ENCODE results near the gene GPSM1. TPM values are rescaled to one million over a fixed set of nuclear protein-coding genes. Genes with fewer than 3 reads are reported as not detected.

The GPSM1 gene
- total and polyA plus RNA-seq, 8 donors: 3.5 to 17.4 (median 12.1) TPM

GRCh38 chr9:136359774-136360718 is 32.7 kb downstream of the GPSM1 start:
- no peaks in the 10 kb centered on the region for H3K9me3 ChIP-seq
- peaks cover 2 to 45% (median 35%) of the 10 kb centered on the region in 4 donors for H3K36me3 ChIP-seq
- no peak for DNase-seq
- H3K4me3 ChIP-seq: no peak overlapping the region
- intact Hi-C loops (cut with DNase I; ENCODE audit: low total_unique reads): no loop called here
- TF ChIP-seq POLR2A (IDR thresholded peaks at IDR 0.05) (no peak), POLR2AphosphoS5 (IDR thresholded peaks at IDR 0.05) (no peak), EP300 (IDR thresholded peaks at IDR 0.05) (no peak), CTCF (IDR thresholded peaks at IDR 0.05) (no peak)
- H3K27ac ChIP-seq: peak overlapping the region in 3 of 5 donors; percentile 90 to 99 (median 94)
- peaks cover 21 to 43% (median 38%) of the 10 kb centered on the region in 4 donors for H3K4me1 ChIP-seq
- 85 to 94% (median 89%) methylated on average over 8 to 38 of the region's 38 CpGs for WGBS, 5 donors
- H3K27me3 ChIP-seq: peaks cover 0 to 8% (median 0%) of the 10 kb centered on the region in 3 donors

GRCh38 chr9:136361047-136361753 is 33.9 kb downstream of the GPSM1 start:
- no peak for TF ChIP-seq POLR2A (IDR thresholded peaks at IDR 0.05)
- TF ChIP-seq CTCF (IDR thresholded peaks at IDR 0.05): no peak
- no peak for TF ChIP-seq POLR2AphosphoS5 (IDR thresholded peaks at IDR 0.05)
- no peak for TF ChIP-seq EP300 (IDR thresholded peaks at IDR 0.05)
- H3K27ac ChIP-seq: peak overlapping the region in 4 of 5 donors; percentile 86 to 99 (median 92)
- peaks cover 0 to 8% (median 0%) of the 10 kb centered on the region in 3 donors for H3K27me3 ChIP-seq
- intact Hi-C loops (cut with DNase I; ENCODE audit: low total_unique reads): no loop called here
- H3K36me3 ChIP-seq: peaks cover 2 to 39% (median 32%) of the 10 kb centered on the region in 4 donors
- peaks cover 21 to 42% (median 32%) of the 10 kb centered on the region in 4 donors for H3K4me1 ChIP-seq
- peak in 1 of 2 donors; percentile 52 for DNase-seq
- 68 to 80% (median 75%) methylated on average over 29 to 43 of the region's 43 CpGs for WGBS, 5 donors
- H3K4me3 ChIP-seq: no peak overlapping the region
- H3K9me3 ChIP-seq: no peaks in the 10 kb centered on the region

GRCh38 chr9:136361754-136362449 is 34.6 kb downstream of the GPSM1 start:
- Histone ChIP-seq H3K4me1 (peaks cover 21 to 43% (median 32%) of the 10 kb centered on the region in 4 donors), H3K9me3 (no peaks in the 10 kb centered on the region), H3K4me3 (no peak overlapping the region), H3K27ac (peak overlapping the region; percentile 20 to 99 (median 90)), H3K36me3 (peaks cover 2 to 32% (median 26%) of the 10 kb centered on the region in 4 donors), H3K27me3 (peaks cover 0 to 8% (median 0%) of the 10 kb centered on the region in 3 donors)
- TF ChIP-seq POLR2A (IDR thresholded peaks at IDR 0.05) (no peak), EP300 (IDR thresholded peaks at IDR 0.05) (no peak), CTCF (IDR thresholded peaks at IDR 0.05) (no peak), POLR2AphosphoS5 (IDR thresholded peaks at IDR 0.05) (no peak)
- DNase-seq: peak in 1 of 2 donors; percentile 65
- 67 to 85% (median 83%) methylated on average over 8 to 26 of the region's 26 CpGs for WGBS, 5 donors
- intact Hi-C loops (cut with DNase I; ENCODE audit: low total_unique reads): no loop called here

- Histone ChIP-seq H3K27ac (peak overlapping the region; percentile 20 to 99 (median 90)), H3K4me3 (peak overlapping the region in 1 of 4 donors; percentile 71), H3K4me1 (peaks cover 21 to 43% (median 32%) of the 10 kb centered on the region in 4 donors), H3K27me3 (peaks cover 0 to 8% (median 0%) of the 10 kb centered on the region in 3 donors), H3K36me3 (peaks cover 2 to 26% (median 21%) of the 10 kb centered on the region in 4 donors), H3K9me3 (no peaks in the 10 kb centered on the region)
- peak in 1 of 2 donors; percentile 57 for DNase-seq
- intact Hi-C loops (cut with DNase I; ENCODE audit: low total_unique reads): no loop called here
- no peak for TF ChIP-seq CTCF (IDR thresholded peaks at IDR 0.05)
- no peak for TF ChIP-seq EP300 (IDR thresholded peaks at IDR 0.05)
- TF ChIP-seq POLR2A (IDR thresholded peaks at IDR 0.05): no peak
- TF ChIP-seq POLR2AphosphoS5 (IDR thresholded peaks at IDR 0.05): no peak
- 51 to 68% (median 55%) methylated on average over 6 of the region's 6 CpGs for WGBS, 5 donors
Observed at GRCh38 chr9:136362450-136362784, 35.1 kb downstream of the GPSM1 start.
